ENCODE data around the gene ZNF554.

DNA sequence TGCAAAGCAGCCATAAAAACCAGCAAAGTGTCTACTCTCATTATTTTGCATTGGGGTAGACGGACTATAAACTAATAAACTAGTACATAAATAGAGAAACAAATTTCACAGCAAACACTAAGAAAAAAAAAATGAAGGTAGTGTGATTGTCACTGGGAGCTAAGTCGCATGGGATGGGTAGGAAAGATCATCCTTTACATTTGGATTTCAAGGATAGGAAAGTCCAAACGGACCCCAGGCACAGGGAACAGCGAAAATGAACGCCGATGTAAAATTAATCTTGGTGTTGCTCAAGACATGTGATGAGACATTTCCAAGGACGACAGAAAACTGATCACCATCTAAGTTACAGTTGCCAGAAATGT, 35.9 kb upstream of the ZNF554 start:
- TF ChIP-seq, protein P1, sequence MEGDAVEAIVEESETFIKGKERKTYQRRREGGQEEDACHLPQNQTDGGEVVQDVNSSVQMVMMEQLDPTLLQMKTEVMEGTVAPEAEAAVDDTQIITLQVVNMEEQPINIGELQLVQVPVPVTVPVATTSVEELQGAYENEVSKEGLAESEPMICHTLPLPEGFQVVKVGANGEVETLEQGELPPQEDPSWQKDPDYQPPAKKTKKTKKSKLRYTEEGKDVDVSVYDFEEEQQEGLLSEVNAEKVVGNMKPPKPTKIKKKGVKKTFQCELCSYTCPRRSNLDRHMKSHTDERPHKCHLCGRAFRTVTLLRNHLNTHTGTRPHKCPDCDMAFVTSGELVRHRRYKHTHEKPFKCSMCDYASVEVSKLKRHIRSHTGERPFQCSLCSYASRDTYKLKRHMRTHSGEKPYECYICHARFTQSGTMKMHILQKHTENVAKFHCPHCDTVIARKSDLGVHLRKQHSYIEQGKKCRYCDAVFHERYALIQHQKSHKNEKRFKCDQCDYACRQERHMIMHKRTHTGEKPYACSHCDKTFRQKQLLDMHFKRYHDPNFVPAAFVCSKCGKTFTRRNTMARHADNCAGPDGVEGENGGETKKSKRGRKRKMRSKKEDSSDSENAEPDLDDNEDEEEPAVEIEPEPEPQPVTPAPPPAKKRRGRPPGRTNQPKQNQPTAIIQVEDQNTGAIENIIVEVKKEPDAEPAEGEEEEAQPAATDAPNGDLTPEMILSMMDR (conservative IDR thresholded peaks at IDR 0.05; ENCODE audit: low read length), result no peak
- TF ChIP-seq EZH2phosphoT487 (IDR thresholded peaks at IDR 0.05; ENCODE audit: borderline replicate concordance), result no peak
